Measurements from ENCODE around the gene CHERP.

CHERP gene

GRCh38 chr19:16470541-16470910 lies 71.7 kb downstream of the CHERP start:
- DNase-seq = no peak
